CD14-positive monocyte (primary cell): ENCODE measurements around the gene COL13A1. TPM values are rescaled to one million over a fixed set of nuclear protein-coding genes. Genes with fewer than 3 reads are reported as not detected.

Source experiments
- DNase-seq, 3 donors: peaks; one replicate each; pipeline ENCODE4 v3.0.0-alpha.2; 2011 to 2022
- H2AFZ ChIP-seq: 2 replicates; pipeline ENCODE4 v1.6.0; 2012; ENCODE audit warnings: mild to moderate bottlenecking, low read depth, low read length, inconsistent platforms; ENCODE audit not compliant: insufficient read depth, poor library complexity, severe bottlenecking
- H3K27ac ChIP-seq, 2 donors: 1 replicate in 1 of 2; 2 replicates in 1 of 2; pipeline ENCODE4 v1.5.1; 2012 to 2013; ENCODE audit warnings: low read length in 2 of 2, control low read depth in 1 of 2, inconsistent platforms in 1 of 2, low read depth in 1 of 2, mild to moderate bottlenecking in 1 of 2
- H3K27me3 ChIP-seq, 2 donors: one replicate each; pipeline versions ENCODE4 v1.6.0 to v1.6.1; 2011 to 2013; ENCODE audit warnings: low read length in 2 of 2; ENCODE audit not compliant: control insufficient read depth in 2 of 2, insufficient read depth in 2 of 2
- H3K36me3 ChIP-seq, 2 donors: replicated peaks in 1 of 2; 1 replicate in 1 of 2; 2 replicates in 1 of 2; pipeline versions ENCODE4 v1.5.1 to v1.6.1; 2012 to 2013; ENCODE audit warnings: low read length in 2 of 2, control low read depth in 1 of 2, inconsistent platforms in 1 of 2, mild to moderate bottlenecking in 1 of 2; ENCODE audit not compliant: insufficient read depth in 2 of 2, control insufficient read depth in 1 of 2
- H3K4me1 ChIP-seq, 2 donors: 1 replicate in 1 of 2; 2 replicates in 1 of 2; pipeline versions ENCODE4 v1.5.1 to v1.6.1; 2012 to 2013; ENCODE audit warnings: low read length in 2 of 2, control low read depth in 1 of 2, inconsistent platforms in 1 of 2, mild to moderate bottlenecking in 1 of 2, moderate library complexity in 1 of 2; ENCODE audit not compliant: insufficient read depth in 2 of 2, control insufficient read depth in 1 of 2
- H3K4me2 ChIP-seq: replicated peaks from 2 replicates; pipeline ENCODE3; 2012; ENCODE audit warnings: low read length, moderate library complexity, mild to moderate bottlenecking; ENCODE audit not compliant: poor library complexity, severe bottlenecking; ENCODE audit errors: extremely low read depth
- H3K4me3 ChIP-seq, 3 experiments: fragments of 200-600 bp in 1 of 3; sonication (generic) in 1 of 3; replicated peaks in 1 of 3; 1 replicate in 2 of 3; 2 replicates in 1 of 3; pipeline ENCODE4 v1.5.1; 2011 to 2013; ENCODE audit warnings: low read length in 3 of 3, mild to moderate bottlenecking in 3 of 3, control low read depth in 2 of 3, low read depth in 2 of 3, inconsistent platforms in 1 of 3, moderate library complexity in 1 of 3
- H3K79me2 ChIP-seq: 2 replicates; pipeline ENCODE4 v1.6.0; 2012; ENCODE audit warnings: mild to moderate bottlenecking, control low read depth, inconsistent platforms, low read length, moderate library complexity; ENCODE audit not compliant: insufficient read depth
- H3K9ac ChIP-seq: 2 replicates; pipeline ENCODE4 v1.6.0; 2017; ENCODE audit warnings: low read length, mild to moderate bottlenecking; ENCODE audit not compliant: insufficient read depth, poor library complexity, severe bottlenecking
- H3K9me3 ChIP-seq, 2 donors: replicated peaks in 1 of 2; 1 replicate in 1 of 2; 2 replicates in 1 of 2; pipeline versions ENCODE4 v1.5.1 to v1.6.1; 2012 to 2013; ENCODE audit warnings: low read length in 2 of 2, control low read depth in 1 of 2; ENCODE audit not compliant: control insufficient read depth in 1 of 2, insufficient read depth in 1 of 2
- H4K20me1 ChIP-seq: 2 replicates; pipeline ENCODE4 v1.6.0; 2012; ENCODE audit warnings: mild to moderate bottlenecking, low read length, control low read depth, moderate library complexity; ENCODE audit not compliant: insufficient read depth
- H3K27ac Mint-ChIP-seq, 7 donors: one replicate each; pipeline ENCODE4 v1.8.0; 2020; ENCODE audit warnings: mild to moderate bottlenecking in 7 of 7, mixed read lengths in 7 of 7, moderate library complexity in 6 of 7, inconsistent platforms in 2 of 7
- H3K27me3 Mint-ChIP-seq, 3 donors: one replicate each; pipeline ENCODE4 v1.8.0; 2021 to 2022; ENCODE audit warnings: low read depth in 3 of 3, mild to moderate bottlenecking in 3 of 3, mixed read lengths in 3 of 3, moderate library complexity in 3 of 3, inconsistent platforms in 1 of 3
- H3K36me3 Mint-ChIP-seq, 2 donors: one replicate each; pipeline ENCODE4 v1.8.0; 2020; ENCODE audit warnings: mixed read lengths in 2 of 2, inconsistent platforms in 1 of 2, mild to moderate bottlenecking in 1 of 2
- H3K4me1 Mint-ChIP-seq: one replicate; pipeline ENCODE4 v1.8.0; 2020; ENCODE audit warnings: mild to moderate bottlenecking, mixed read lengths
- H3K4me3 Mint-ChIP-seq, 2 donors: one replicate each; pipeline ENCODE4 v1.8.0; 2020; ENCODE audit warnings: mild to moderate bottlenecking in 2 of 2, mixed read lengths in 2 of 2, moderate library complexity in 1 of 2
- H3K9me3 Mint-ChIP-seq, 7 donors: one replicate each; pipeline ENCODE4 v1.8.0; 2020 to 2022; ENCODE audit warnings: mixed read lengths in 7 of 7, mild to moderate bottlenecking in 6 of 7, moderate library complexity in 6 of 7, inconsistent platforms in 2 of 7
- WGBS: methylation state at CpG from one replicate; pipeline ENCODE4 v1.1.5; 2013; ENCODE audit warnings: missing lambda C conversion rate; ENCODE audit not compliant: insufficient coverage; 5-methylcytosine and 5-hydroxymethylcytosine counted together
- intact Hi-C, 2 donors: fragments of 100-400 bp; cut with micrococcal nuclease; formaldehyde crosslinking; loops; one replicate each; pipeline versions ENCODE4 v1.15.0 to v1.15.1; 2023
- polyA plus RNA-seq, 3 donors: library from polyadenylated mRNA; depleted of rRNA in 1 of 3; unstranded in 2 of 3; stranded (reverse) in 1 of 3; fragments of 300-500 nt in 2 of 3; fragments of >200 nt in 1 of 3; fragmentation: Illumina TruSeq in 2 of 3; gene quantifications; 1 replicate in 2 of 3; 2 replicates in 1 of 3; pipeline ENCODE4 v1.2.3, GENCODE V29; 2012 to 2021
- TF ChIP-seq, protein P1 (sequence below): fragments of 200-600 bp; IDR thresholded peaks from one replicate; pipeline ENCODE4 v1.8.0; 2022; ENCODE audit warnings: antibody characterized with exemption, mild to moderate bottlenecking

COL13A1 gene
- polyA plus RNA-seq, 3 donors: not detected

DNA sequence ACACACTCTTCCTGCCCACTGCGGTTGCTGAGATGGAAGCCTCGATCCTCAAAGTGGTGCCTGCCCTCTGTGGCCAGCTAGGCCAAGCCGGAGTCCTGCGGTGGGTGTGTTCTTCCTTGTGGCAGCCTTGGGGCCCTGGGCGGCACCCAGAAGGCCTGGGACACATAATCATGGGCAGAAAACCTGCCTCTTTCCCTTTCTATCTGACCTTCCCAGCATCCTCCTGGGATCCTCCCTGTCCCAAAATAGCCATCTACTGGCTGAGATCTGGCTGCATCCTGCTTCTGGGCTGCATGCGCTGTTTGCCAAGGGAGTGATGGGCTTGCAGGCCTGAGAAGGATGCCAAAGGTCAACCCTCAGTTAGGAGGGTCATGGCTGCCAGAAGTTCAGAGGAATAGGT, 23.9 kb downstream of the COL13A1 start:
- peaks cover 9 to 13% (median 13%) of the 10 kb centered on the region in 3 donors for H3K27me3 Mint-ChIP-seq
- H3K4me3 ChIP-seq: no peak overlapping the region

DNA sequence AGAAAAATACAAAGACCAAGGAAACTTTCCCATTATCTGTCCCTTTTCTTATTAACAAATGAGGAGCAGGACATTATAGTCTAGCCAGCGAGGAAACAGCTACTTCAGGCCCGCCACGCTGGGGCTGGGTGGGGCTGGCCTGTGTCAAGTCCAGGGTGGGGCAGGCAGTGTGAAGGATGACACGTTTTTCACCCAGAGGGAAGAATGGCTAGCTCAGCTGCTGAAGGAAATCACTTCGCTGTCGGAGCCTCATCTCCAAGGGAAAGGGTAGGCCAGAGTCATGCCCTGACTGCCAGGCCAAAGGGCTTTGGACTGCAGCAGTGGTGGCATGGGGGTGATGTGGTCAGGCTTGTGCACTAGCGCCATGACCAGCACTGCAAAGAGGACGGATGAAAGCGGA, 24.4 kb downstream of the COL13A1 start:
- DNase-seq: no peak
- peaks cover 9 to 12% (median 11%) of the 10 kb centered on the region in 3 donors for H3K27me3 Mint-ChIP-seq
- Histone ChIP-seq H3K27me3 (no peaks in the 10 kb centered on the region), H3K79me2 (no peaks in the 10 kb centered on the region), H3K9ac (no peak overlapping the region), H4K20me1 (no peaks in the 10 kb centered on the region), H2AFZ (no peak overlapping the region), H3K36me3 (no peaks in the 10 kb centered on the region), H3K4me2 (no peak overlapping the region), H3K27ac (no peak overlapping the region), H3K4me1 (no peaks in the 10 kb centered on the region), H3K9me3 (no peaks in the 10 kb centered on the region), H3K4me3 (no peak overlapping the region)
- no peak overlapping the region for H3K27ac Mint-ChIP-seq
- intact Hi-C loops: no loop called here
- TF ChIP-seq, protein P1, sequence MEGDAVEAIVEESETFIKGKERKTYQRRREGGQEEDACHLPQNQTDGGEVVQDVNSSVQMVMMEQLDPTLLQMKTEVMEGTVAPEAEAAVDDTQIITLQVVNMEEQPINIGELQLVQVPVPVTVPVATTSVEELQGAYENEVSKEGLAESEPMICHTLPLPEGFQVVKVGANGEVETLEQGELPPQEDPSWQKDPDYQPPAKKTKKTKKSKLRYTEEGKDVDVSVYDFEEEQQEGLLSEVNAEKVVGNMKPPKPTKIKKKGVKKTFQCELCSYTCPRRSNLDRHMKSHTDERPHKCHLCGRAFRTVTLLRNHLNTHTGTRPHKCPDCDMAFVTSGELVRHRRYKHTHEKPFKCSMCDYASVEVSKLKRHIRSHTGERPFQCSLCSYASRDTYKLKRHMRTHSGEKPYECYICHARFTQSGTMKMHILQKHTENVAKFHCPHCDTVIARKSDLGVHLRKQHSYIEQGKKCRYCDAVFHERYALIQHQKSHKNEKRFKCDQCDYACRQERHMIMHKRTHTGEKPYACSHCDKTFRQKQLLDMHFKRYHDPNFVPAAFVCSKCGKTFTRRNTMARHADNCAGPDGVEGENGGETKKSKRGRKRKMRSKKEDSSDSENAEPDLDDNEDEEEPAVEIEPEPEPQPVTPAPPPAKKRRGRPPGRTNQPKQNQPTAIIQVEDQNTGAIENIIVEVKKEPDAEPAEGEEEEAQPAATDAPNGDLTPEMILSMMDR: no peak
- no peaks in the 10 kb centered on the region for H3K4me1 Mint-ChIP-seq
- H3K4me3 Mint-ChIP-seq: no peak overlapping the region
- H3K9me3 Mint-ChIP-seq: no peaks in the 10 kb centered on the region
- no peaks in the 10 kb centered on the region for H3K36me3 Mint-ChIP-seq
- WGBS: 95% methylated on average over 9 of the region's 9 CpGs

More for the DNA sequence above, 23.9 kb downstream of the COL13A1 start:
- Mint-ChIP-seq H3K27ac (peak overlapping the region in 1 of 7 donors; percentile 38), H3K4me1 (no peaks in the 10 kb centered on the region), H3K9me3 (peaks cover 0 to under 1% (median 0%) of the 10 kb centered on the region in 7 donors), H3K36me3 (no peaks in the 10 kb centered on the region), H3K4me3 (no peak overlapping the region)
- WGBS: 100% methylated on average over 5 of the region's 6 CpGs
- no peaks in the 10 kb centered on the region for H3K27me3 ChIP-seq
- H3K9ac ChIP-seq: no peak overlapping the region
- H4K20me1 ChIP-seq: no peaks in the 10 kb centered on the region
- DNase-seq: no peak
- H3K27ac ChIP-seq: no peak overlapping the region
- no peaks in the 10 kb centered on the region for H3K79me2 ChIP-seq
- TF ChIP-seq, protein P1: no peak
- no peaks in the 10 kb centered on the region for H3K9me3 ChIP-seq
- H3K36me3 ChIP-seq: no peaks in the 10 kb centered on the region
- intact Hi-C loops: no loop called here
- no peaks in the 10 kb centered on the region for H3K4me1 ChIP-seq
- no peak overlapping the region for H2AFZ ChIP-seq
- no peak overlapping the region for H3K4me2 ChIP-seq
